Vagina (tissue), 2 donors: ENCODE results near the gene ANK2.

ENCODE experiments used
- POLR2A ChIP-seq, 2 donors: fragments of 450-650 bp; IDR thresholded peaks; one replicate each; pipeline ENCODE4 v1.6.1; 2017; ENCODE audit warnings: antibody characterized with exemption in 2 of 2, mild to moderate bottlenecking in 2 of 2, moderate library complexity in 2 of 2
- TF ChIP-seq, protein P1 (sequence below), 3 experiments: fragments of 450-650 bp in 2 of 3; fragments of 200-600 bp in 1 of 3; sonication (generic) in 1 of 3; IDR thresholded peaks; one replicate each; pipeline ENCODE4 v1.5.1; 2017 to 2019; ENCODE audit warnings: antibody characterized with exemption in 3 of 3, mild to moderate bottlenecking in 2 of 3, moderate library complexity in 2 of 3

GRCh38 chr4:113405874-113406722, 356.6 kb downstream of the ANK2 start:
- TF ChIP-seq, protein P1, sequence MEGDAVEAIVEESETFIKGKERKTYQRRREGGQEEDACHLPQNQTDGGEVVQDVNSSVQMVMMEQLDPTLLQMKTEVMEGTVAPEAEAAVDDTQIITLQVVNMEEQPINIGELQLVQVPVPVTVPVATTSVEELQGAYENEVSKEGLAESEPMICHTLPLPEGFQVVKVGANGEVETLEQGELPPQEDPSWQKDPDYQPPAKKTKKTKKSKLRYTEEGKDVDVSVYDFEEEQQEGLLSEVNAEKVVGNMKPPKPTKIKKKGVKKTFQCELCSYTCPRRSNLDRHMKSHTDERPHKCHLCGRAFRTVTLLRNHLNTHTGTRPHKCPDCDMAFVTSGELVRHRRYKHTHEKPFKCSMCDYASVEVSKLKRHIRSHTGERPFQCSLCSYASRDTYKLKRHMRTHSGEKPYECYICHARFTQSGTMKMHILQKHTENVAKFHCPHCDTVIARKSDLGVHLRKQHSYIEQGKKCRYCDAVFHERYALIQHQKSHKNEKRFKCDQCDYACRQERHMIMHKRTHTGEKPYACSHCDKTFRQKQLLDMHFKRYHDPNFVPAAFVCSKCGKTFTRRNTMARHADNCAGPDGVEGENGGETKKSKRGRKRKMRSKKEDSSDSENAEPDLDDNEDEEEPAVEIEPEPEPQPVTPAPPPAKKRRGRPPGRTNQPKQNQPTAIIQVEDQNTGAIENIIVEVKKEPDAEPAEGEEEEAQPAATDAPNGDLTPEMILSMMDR (IDR thresholded peaks at IDR 0.05) = no peak
- TF ChIP-seq POLR2A (IDR thresholded peaks at IDR 0.05) = no peak
